Measurements from ENCODE around the gene NMRK1. TPM values are rescaled to one million over a fixed set of nuclear protein-coding genes. Genes with fewer than 3 reads are reported as not detected.

The NMRK1 gene
- total RNA-seq, 1 donor from 2014 or later: 10.3 TPM

DNA sequence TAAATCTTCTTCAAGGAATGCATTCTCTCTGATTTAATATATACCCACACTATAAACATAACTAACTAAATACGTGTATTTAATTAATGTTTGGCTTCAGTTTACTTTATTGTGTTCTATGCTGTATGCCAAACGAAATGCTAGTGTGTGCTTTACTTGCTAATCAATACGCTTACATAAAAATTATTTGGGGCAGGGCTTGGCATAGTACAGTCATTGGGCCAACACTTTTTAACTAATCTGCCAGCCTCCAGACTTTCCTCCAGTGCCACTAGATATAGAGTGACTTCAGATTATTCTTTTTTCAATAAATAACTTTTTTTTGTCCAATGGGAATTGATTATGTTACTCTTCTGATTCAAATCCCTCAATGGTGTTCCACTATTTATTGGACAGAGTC lies 51.2 kb downstream of the NMRK1 start:
- no peak overlapping the region for H3K4me3 ChIP-seq (ENCODE audit: low read depth, low read length)
- no peaks in the 10 kb centered on the region for H3K36me3 ChIP-seq (ENCODE audit: control insufficient read depth, insufficient read depth, low read length)
- no peaks in the 10 kb centered on the region for H3K27me3 ChIP-seq (ENCODE audit: control insufficient read depth, insufficient read depth, low read length)
- TF ChIP-seq, protein P1, sequence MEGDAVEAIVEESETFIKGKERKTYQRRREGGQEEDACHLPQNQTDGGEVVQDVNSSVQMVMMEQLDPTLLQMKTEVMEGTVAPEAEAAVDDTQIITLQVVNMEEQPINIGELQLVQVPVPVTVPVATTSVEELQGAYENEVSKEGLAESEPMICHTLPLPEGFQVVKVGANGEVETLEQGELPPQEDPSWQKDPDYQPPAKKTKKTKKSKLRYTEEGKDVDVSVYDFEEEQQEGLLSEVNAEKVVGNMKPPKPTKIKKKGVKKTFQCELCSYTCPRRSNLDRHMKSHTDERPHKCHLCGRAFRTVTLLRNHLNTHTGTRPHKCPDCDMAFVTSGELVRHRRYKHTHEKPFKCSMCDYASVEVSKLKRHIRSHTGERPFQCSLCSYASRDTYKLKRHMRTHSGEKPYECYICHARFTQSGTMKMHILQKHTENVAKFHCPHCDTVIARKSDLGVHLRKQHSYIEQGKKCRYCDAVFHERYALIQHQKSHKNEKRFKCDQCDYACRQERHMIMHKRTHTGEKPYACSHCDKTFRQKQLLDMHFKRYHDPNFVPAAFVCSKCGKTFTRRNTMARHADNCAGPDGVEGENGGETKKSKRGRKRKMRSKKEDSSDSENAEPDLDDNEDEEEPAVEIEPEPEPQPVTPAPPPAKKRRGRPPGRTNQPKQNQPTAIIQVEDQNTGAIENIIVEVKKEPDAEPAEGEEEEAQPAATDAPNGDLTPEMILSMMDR (IDR thresholded peaks at IDR 0.05; ENCODE audit: insufficient read depth, low read length, poor library complexity, severe bottlenecking): no peak
- no peak for DNase-seq (ENCODE audit: low read depth)

DNA sequence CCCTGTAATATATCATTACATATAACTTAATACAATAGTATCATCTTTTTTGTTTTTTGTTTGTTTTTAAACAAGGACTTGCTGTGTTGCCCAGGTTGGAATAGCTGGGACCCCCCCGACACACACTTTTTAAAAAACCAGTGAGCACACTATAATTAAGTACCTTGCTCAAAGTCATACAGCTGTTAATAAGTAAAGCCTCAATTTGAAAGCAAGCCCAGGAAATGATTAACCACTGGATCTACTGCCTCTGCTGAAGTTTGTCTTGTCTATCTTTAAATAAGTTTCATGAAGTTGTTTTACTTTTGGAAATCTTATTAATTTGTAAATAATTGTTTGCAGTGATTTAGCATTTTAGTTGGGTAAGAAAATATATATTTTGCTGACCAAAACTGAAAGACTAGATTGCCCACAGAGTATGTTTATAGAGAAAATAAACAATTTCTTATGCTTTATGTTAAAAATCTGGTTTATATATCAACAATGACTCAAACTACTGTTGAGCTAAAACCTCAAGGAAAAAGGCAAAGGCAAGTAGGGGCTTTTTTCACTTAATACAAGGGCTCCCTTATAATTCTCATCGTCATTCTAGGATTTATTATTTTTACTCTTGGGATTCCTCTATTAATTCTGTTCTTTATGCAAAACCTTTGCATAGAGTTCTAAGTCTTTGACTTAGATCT lies 54.0 kb downstream of the NMRK1 start:
- H3K27me3 ChIP-seq (ENCODE audit: control insufficient read depth, insufficient read depth, low read length): no peaks in the 10 kb centered on the region
- H3K4me3 ChIP-seq (ENCODE audit: low read depth, low read length): no peak overlapping the region
- TF ChIP-seq, protein P1 (IDR thresholded peaks at IDR 0.05; ENCODE audit: insufficient read depth, low read length, poor library complexity, severe bottlenecking): no peak
- no peak for DNase-seq (ENCODE audit: low read depth)
- no peaks in the 10 kb centered on the region for H3K36me3 ChIP-seq (ENCODE audit: control insufficient read depth, insufficient read depth, low read length)

DNA sequence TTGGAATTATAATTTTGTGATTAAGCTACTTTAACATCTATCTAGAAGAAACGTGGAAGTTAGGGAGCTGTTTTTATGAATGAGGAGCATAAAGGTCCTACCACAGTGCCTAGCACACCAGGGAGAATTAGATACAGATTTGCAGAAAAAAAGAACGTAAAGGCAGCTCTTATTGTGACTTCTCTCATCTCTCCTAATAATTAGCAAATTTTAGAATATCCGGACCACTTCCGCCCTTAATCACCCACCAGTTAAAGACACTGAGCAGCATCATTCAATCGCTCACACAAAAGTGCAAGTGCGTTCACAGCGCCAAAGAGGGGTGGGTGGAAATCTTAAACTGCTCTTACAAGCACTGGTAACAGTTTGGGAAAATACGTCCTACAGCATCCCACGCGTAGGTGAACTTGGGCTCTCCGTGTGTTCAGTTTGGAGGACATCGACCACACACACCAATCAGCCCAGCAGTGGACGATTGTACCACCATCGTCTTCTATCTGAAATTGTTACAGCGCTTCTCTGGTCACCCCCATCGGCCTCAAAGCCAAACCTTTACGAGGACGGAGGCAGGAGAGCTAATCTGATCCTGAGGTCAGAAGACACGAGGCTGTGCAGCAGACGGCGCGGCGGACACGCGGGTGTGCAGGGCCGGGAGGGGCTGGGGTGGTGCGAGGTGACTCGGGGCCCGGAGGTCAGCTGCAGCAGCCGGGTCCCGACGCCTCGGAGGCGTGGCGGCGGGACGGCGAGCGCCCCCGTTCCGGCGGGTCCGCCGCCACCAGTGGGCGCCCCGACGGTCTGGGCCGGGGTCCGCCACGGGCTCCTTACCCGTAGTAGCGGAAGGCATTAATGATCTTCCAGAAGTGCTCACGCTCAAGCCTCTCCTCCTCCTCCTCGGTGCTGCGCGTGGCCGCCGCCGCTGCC lies 60.5 kb downstream of the NMRK1 start:
- peak overlapping the region; percentile 91 for H3K4me3 ChIP-seq (ENCODE audit: low read depth, low read length)
- no peaks in the 10 kb centered on the region for H3K36me3 ChIP-seq (ENCODE audit: control insufficient read depth, insufficient read depth, low read length)
- no peak for DNase-seq (ENCODE audit: low read depth)
- no peaks in the 10 kb centered on the region for H3K27me3 ChIP-seq (ENCODE audit: control insufficient read depth, insufficient read depth, low read length)
- TF ChIP-seq, protein P1 (IDR thresholded peaks at IDR 0.05; ENCODE audit: insufficient read depth, low read length, poor library complexity, severe bottlenecking): no peak

DNA sequence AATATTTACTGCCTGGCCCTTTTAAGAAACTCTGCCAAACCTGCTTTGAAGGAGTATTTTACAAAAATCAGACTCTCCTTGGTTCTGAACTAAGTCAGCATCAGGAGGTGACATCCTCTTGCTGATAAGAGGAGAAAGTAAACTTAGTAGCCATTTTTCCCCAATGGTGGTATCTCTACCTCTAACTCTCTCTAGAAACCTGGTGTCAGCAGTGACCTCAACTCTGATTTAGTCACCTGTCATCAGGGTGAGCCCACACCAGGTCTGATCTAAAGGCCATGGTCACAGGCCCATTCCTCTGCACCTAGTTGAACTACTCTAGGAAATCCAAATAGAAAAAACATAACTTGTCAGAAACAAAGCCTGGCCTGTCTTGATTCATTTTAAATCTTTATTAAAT lies 64.1 kb downstream of the NMRK1 start:
- DNase-seq (ENCODE audit: low read depth): no peak
- no peaks in the 10 kb centered on the region for H3K27me3 ChIP-seq (ENCODE audit: control insufficient read depth, insufficient read depth, low read length)
- H3K36me3 ChIP-seq (ENCODE audit: control insufficient read depth, insufficient read depth, low read length): no peaks in the 10 kb centered on the region
- H3K4me3 ChIP-seq (ENCODE audit: low read depth, low read length): no peak overlapping the region
- TF ChIP-seq, protein P1 (IDR thresholded peaks at IDR 0.05; ENCODE audit: insufficient read depth, low read length, poor library complexity, severe bottlenecking): no peak

DNA sequence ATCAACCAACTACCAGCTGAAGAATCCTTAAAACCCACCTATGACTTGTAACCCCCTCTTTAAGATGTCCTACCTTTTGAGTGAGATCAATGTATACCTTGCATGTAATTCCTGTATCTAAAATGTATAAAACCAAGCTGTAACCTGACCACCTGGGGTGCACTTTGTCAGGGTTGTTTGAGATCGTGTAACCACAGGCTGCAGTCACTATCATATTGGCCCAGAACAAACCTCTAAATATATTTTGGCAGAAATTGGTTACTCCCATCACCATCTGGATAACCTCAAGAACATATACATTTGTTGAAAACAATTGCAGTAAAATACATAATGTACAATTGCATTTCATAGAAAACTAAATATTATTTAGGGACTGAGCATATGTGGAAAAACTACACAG lies 68.3 kb downstream of the NMRK1 start:
- Histone ChIP-seq H3K4me3 (ENCODE audit: low read depth, low read length) (no peak overlapping the region), H3K36me3 (ENCODE audit: control insufficient read depth, insufficient read depth, low read length) (no peaks in the 10 kb centered on the region), H3K27me3 (ENCODE audit: control insufficient read depth, insufficient read depth, low read length) (no peaks in the 10 kb centered on the region)
- TF ChIP-seq, protein P1 (IDR thresholded peaks at IDR 0.05; ENCODE audit: insufficient read depth, low read length, poor library complexity, severe bottlenecking): no peak
- no peak for DNase-seq (ENCODE audit: low read depth)
